ENCODE measurements around the gene ARHGAP12. TPM values are rescaled to one million over a fixed set of nuclear protein-coding genes. Genes with fewer than 3 reads are reported as not detected.

Gene ARHGAP12
- total and polyA plus RNA-seq, 2 donors (not counting 3 experiments of a cell fraction or from before 2014, with no cell fraction given) = 5.8 to 19.3 TPM

GRCh38 chr10:31875608-31876007, 53.0 kb downstream of the ARHGAP12 start:
- no peaks in the 10 kb centered on the region for H3K4me1 ChIP-seq (ENCODE audit: control insufficient read depth, extremely low read depth, insufficient read depth, low read length)
- no TSS peak for BruUV-seq (replicated peaks)
- CTCF ChIA-PET = interaction anchor here (0.9 to 1.1 kb wide), 2 partner anchors 14 to 55 kb away, joined by 3 read pairs; no protein-coding TSS in a partner anchor
- DNase-seq (ENCODE audit: low read depth, low spot score) (no peak), FAIRE-seq (no peak)
- dilution Hi-C loops (cut with MboI; ENCODE audit: extremely low pct_ligation_motif_present, low sequenced_read_pairs) (no loop called here), intact Hi-C loops (cut with micrococcal nuclease) (no loop called here)
- TF ChIP-seq MAX (IDR thresholded peaks at IDR 0.05; ENCODE audit: insufficient read depth, insufficient read length) = no peak
- no peak for TF ChIP-seq POLR2AphosphoS5 (IDR thresholded peaks at IDR 0.05; ENCODE audit: insufficient read depth, low read depth, low read length)
- no peak for TF ChIP-seq CTCF (IDR thresholded peaks at IDR 0.05; ENCODE audit: extremely low read depth in 1 of 2, insufficient read depth in 1 of 2, low read depth in 1 of 2, low read length in 2 of 2)
- no peak for TF ChIP-seq GATA2 (IDR thresholded peaks at IDR 0.05; ENCODE audit: insufficient read depth, insufficient read length, low read depth, low read length)
- TF ChIP-seq POLR2A (IDR thresholded peaks at IDR 0.05; ENCODE audit: low read depth, low read length) = no peak
- no peak for TF ChIP-seq FOS (IDR thresholded peaks at IDR 0.05; ENCODE audit: borderline replicate concordance, insufficient read depth, low read length)
- TF ChIP-seq EZH2 (IDR thresholded peaks at IDR 0.05; ENCODE audit: borderline replicate concordance, low read depth, low read length, severe bottlenecking) = no peak
- TF ChIP-seq MYC (IDR thresholded peaks at IDR 0.05; ENCODE audit: low read depth, low read length) = no peak
- no peak for TF ChIP-seq JUN (IDR thresholded peaks at IDR 0.05; ENCODE audit: borderline replicate concordance, insufficient read depth, insufficient read length, low read depth)
- no peak overlapping the region for H3K4me3 ChIP-seq (replicated peaks in 1 of 3; ENCODE audit: insufficient read depth in 1 of 3, low read depth in 1 of 3, low read length in 3 of 3)
- no peak overlapping the region for H3K4me2 ChIP-seq (ENCODE audit: insufficient read depth, low read length)
- no peaks in the 10 kb centered on the region for H3K79me2 ChIP-seq (ENCODE audit: control insufficient read depth, insufficient read depth, low read length)
- H3K9me1 ChIP-seq (replicated peaks; ENCODE audit: control insufficient read depth, extremely low read depth, insufficient read depth, low read length) = no peaks in the 10 kb centered on the region
- no peaks in the 10 kb centered on the region for H3K9me3 ChIP-seq (replicated peaks; ENCODE audit: control insufficient read depth, insufficient read depth, low read length)
- H3K36me3 ChIP-seq (ENCODE audit: control insufficient read depth in 2 of 2, extremely low read depth in 1 of 2, insufficient read depth in 2 of 2, low read length in 2 of 2) = no peaks in the 10 kb centered on the region
- POLR2A ChIA-PET = no interaction called here
- H4K20me1 ChIP-seq (replicated peaks; ENCODE audit: control insufficient read depth, extremely low read depth, insufficient read depth, low read length) = peaks cover 4% of the 10 kb centered on the region
- H3K27ac ChIP-seq (ENCODE audit: insufficient read depth, low read depth, low read length) = no peak overlapping the region
- H3K27me3 ChIP-seq (ENCODE audit: control insufficient read depth in 2 of 2, insufficient read depth in 2 of 2, low read length in 2 of 2) = no peaks in the 10 kb centered on the region
- no peak overlapping the region for H2AFZ ChIP-seq (ENCODE audit: low read depth, low read length)
- H3K9ac ChIP-seq (replicated peaks; ENCODE audit: extremely low read depth, insufficient read depth, low read length) = no peak overlapping the region

All from endothelial cell of umbilical vein (primary cell).